AG08395 (cell line): ENCODE results near the gene PACS1.
"Not testable (repeated sequence)": the region's sequence is repeated elsewhere in the genome, so short reads cannot be mapped to it uniquely, and the experiment has no call there.

ENCODE experiments used
- DNase-seq: peaks from one replicate; pipeline ENCODE4 v3.0.0; 2012; ENCODE audit warnings: mixed read lengths, low spot score

PACS1 gene

GRCh38 chr11:66277064-66277463, 207.0 kb downstream of the PACS1 start:
- DNase-seq, result not testable (repeated sequence)

- DNase-seq, result peak; percentile 47
These were observed 207.6 kb downstream of the PACS1 start, which contains the start of gene CNIH2 for GRCh38 chr11:66277471-66278362. Gene CNIH2 (plus strand): TSS chr11:66278175. CDS start chr11:66278457, 282 bp downstream.

GRCh38 chr11:66278363-66279091, 208.5 kb downstream of the PACS1 start:
- no peak for DNase-seq

- DNase-seq, result no peak
These were observed 209.1 kb downstream of the PACS1 start for GRCh38 chr11:66279092-66279734.

- DNase-seq, result no peak
These were observed 210.4 kb downstream of the PACS1 start for GRCh38 chr11:66280428-66280827.

GRCh38 chr11:66281001-66281400, 210.9 kb downstream of the PACS1 start:
- DNase-seq, result no peak

GRCh38 chr11:66281776-66282467, 211.8 kb downstream of the PACS1 start:
- no peak for DNase-seq

- peak; percentile 98 for DNase-seq
These were observed 212.7 kb downstream of the PACS1 start for GRCh38 chr11:66282468-66283455.

- no peak for DNase-seq
These were observed 213.5 kb downstream of the PACS1 start for GRCh38 chr11:66283461-66284105.

GRCh38 chr11:66284526-66285078, 214.5 kb downstream of the PACS1 start:
- no peak for DNase-seq

GRCh38 chr11:66285250-66285947, 215.3 kb downstream of the PACS1 start:
- no peak for DNase-seq

- no peak for DNase-seq
These were observed 216.6 kb downstream of the PACS1 start for GRCh38 chr11:66286699-66287098.

- no peak for DNase-seq
These were observed 217.3 kb downstream of the PACS1 start for GRCh38 chr11:66287211-66287888.

- no peak for DNase-seq
These were observed 218.0 kb downstream of the PACS1 start for GRCh38 chr11:66287889-66288670.

GRCh38 chr11:66288671-66289547, 218.8 kb downstream of the PACS1 start, which contains the start of gene YIF1A:
Gene YIF1A (minus strand): TSS chr11:66289143. CDS start chr11:66288985, 158 bp downstream.
- DNase-seq, result peak; percentile 100

- no peak for DNase-seq
These were observed 219.7 kb downstream of the PACS1 start for GRCh38 chr11:66289548-66290329.
